GM23338 (cell line): ENCODE data around the gene COL20A1. TPM values are rescaled to one million over a fixed set of nuclear protein-coding genes. Genes with fewer than 3 reads are reported as not detected.

Experiments used
- ATAC-seq: fragments of 200-7000 bp; cut with Tn5 transposase; 3 replicates; pipeline ENCODE4 v1.9.1; 2020
- DNase-seq: peaks from one replicate; pipeline ENCODE4 v3.0.0-alpha.2; 2015; ENCODE audit warnings: low spot score
- H2AFZ ChIP-seq: fragments of 200-600 bp; sonication (generic); 2 replicates; pipeline ENCODE4 v1.8.0; 2016; ENCODE audit warnings: antibody characterized with exemption, mild to moderate bottlenecking, moderate library complexity
- H3F3A ChIP-seq: fragments of 200-600 bp; sonication (generic); replicated peaks from 2 replicates; pipeline ENCODE4 v1.8.0; 2017; ENCODE audit warnings: antibody characterized with exemption, mixed run types, low read depth
- H3K27ac ChIP-seq: fragments of 200-600 bp; sonication (generic); 2 replicates; pipeline ENCODE4 v1.6.1; 2016; ENCODE audit warnings: low read depth
- H3K27me3 ChIP-seq: fragments of 200-600 bp; sonication (generic); 2 replicates; pipeline ENCODE4 v1.8.0; 2016; ENCODE audit warnings: mild to moderate bottlenecking, mixed run types, moderate library complexity; ENCODE audit not compliant: insufficient read depth
- H3K36me3 ChIP-seq: fragments of 200-600 bp; sonication (generic); 2 replicates; pipeline ENCODE4 v1.8.0; 2016; ENCODE audit warnings: mild to moderate bottlenecking; ENCODE audit not compliant: insufficient read depth
- H3K4me1 ChIP-seq: fragments of 200-600 bp; sonication (generic); 2 replicates; pipeline ENCODE4 v1.8.0; 2016; ENCODE audit warnings: mild to moderate bottlenecking, moderate library complexity; ENCODE audit not compliant: insufficient read depth
- H3K4me2 ChIP-seq: fragments of 200-600 bp; sonication (generic); 2 replicates; pipeline ENCODE4 v1.7.1; 2017; ENCODE audit warnings: mixed run types
- H3K4me3 ChIP-seq: fragments of 200-600 bp; sonication (generic); 2 replicates; pipeline ENCODE4 v1.6.1; 2016; ENCODE audit warnings: mixed run types
- H3K79me2 ChIP-seq: fragments of 200-600 bp; sonication (generic); replicated peaks from 2 replicates; pipeline ENCODE4 v1.8.0; 2017; ENCODE audit warnings: mild to moderate bottlenecking; ENCODE audit not compliant: insufficient read depth
- H3K9me2 ChIP-seq: fragments of 200-600 bp; sonication (generic); 2 replicates; pipeline ENCODE4 v1.8.0; 2017; ENCODE audit not compliant: insufficient read depth
- H4K20me1 ChIP-seq: fragments of 200-600 bp; sonication (generic); replicated peaks from 2 replicates; pipeline ENCODE4 v1.8.0; 2017; ENCODE audit warnings: mild to moderate bottlenecking; ENCODE audit not compliant: insufficient read depth
- H3K27ac Mint-ChIP-seq: 2 replicates; pipeline ENCODE4 v1.8.0; 2020; ENCODE audit warnings: inconsistent platforms, mild to moderate bottlenecking, moderate library complexity, mixed read lengths
- H3K27me3 Mint-ChIP-seq: 3 replicates; pipeline ENCODE4 v1.8.0; 2022; ENCODE audit warnings: low read depth, mild to moderate bottlenecking, moderate library complexity, mixed read lengths, inconsistent platforms; ENCODE audit not compliant: insufficient read depth, poor library complexity
- H3K36me3 Mint-ChIP-seq: 3 replicates; pipeline ENCODE4 v1.8.0; 2021; ENCODE audit warnings: low read depth, mild to moderate bottlenecking, inconsistent platforms, moderate library complexity, mixed read lengths
- H3K4me1 Mint-ChIP-seq: 3 replicates; pipeline ENCODE4 v1.8.0; 2020; ENCODE audit warnings: mild to moderate bottlenecking, inconsistent platforms, mixed read lengths
- H3K4me3 Mint-ChIP-seq: 3 replicates; pipeline ENCODE4 v1.8.0; 2021; ENCODE audit warnings: moderate library complexity, mild to moderate bottlenecking, inconsistent platforms, mixed read lengths
- H3K9me3 Mint-ChIP-seq: 3 replicates; pipeline ENCODE4 v1.8.0; 2020; ENCODE audit warnings: moderate library complexity, mild to moderate bottlenecking, inconsistent platforms, mixed read lengths
- CREB1 ChIP-seq: fragments of 250-450 bp; sonication (Bioruptor Pico); IDR thresholded peaks from 2 replicates; pipeline ENCODE4 v1.5.0; 2020; ENCODE audit warnings: low read depth, mild to moderate bottlenecking, moderate library complexity
- EZH2 ChIP-seq: fragments of 200-600 bp; sonication (generic); IDR thresholded peaks from one replicate; pipeline ENCODE4 v1.8.0; 2017; ENCODE audit warnings: antibody characterized with exemption, mild to moderate bottlenecking, low read depth; ENCODE audit not compliant: unreplicated experiment
- EZH2phosphoT487 ChIP-seq: fragments of 200-600 bp; sonication (generic); IDR thresholded peaks from one replicate; pipeline ENCODE4 v1.8.1; 2018; ENCODE audit warnings: antibody characterized with exemption; ENCODE audit not compliant: unreplicated experiment
- NANOG ChIP-seq: IDR thresholded peaks from 2 replicates; pipeline ENCODE4 v1.6.1; 2016; ENCODE audit warnings: antibody characterized with exemption, borderline replicate concordance
- POLR2AphosphoS5 ChIP-seq: IDR thresholded peaks from 2 replicates; pipeline ENCODE4 v1.6.1; 2016; ENCODE audit warnings: antibody characterized with exemption, low read depth
- ZNF331 ChIP-seq: fragments of 250-450 bp; sonication (Bioruptor Pico); IDR thresholded peaks from 2 replicates; pipeline ENCODE4 v1.5.0; 2020; ENCODE audit warnings: low read depth, mild to moderate bottlenecking, moderate library complexity
- polyA plus RNA-seq: library from polyadenylated mRNA; unstranded; fragments of >200 nt; fragmentation: Nextera tagmentation; extraction: Ambion mirVana; gene quantifications from 2 replicates; pipeline ENCODE4 v1.2.1, GENCODE V29; 2016
- total RNA-seq: library from RNA; depleted of rRNA; stranded (reverse); fragments of >200 nt; shearing (Covaris generic); gene quantifications from 2 replicates; pipeline ENCODE4 v1.2.3, GENCODE V29; 2014
- TF ChIP-seq, protein P1 (sequence below): IDR thresholded peaks from one replicate; pipeline ENCODE4 v1.6.1; 2018; ENCODE audit warnings: antibody characterized with exemption; ENCODE audit not compliant: unreplicated experiment
- TF ChIP-seq, protein P2 (sequence below): IDR thresholded peaks from 2 replicates; pipeline ENCODE4 v1.6.1; 2016; ENCODE audit warnings: antibody characterized with exemption
- TF ChIP-seq, protein P3 (sequence below): fragments of 250-450 bp; sonication (Bioruptor Pico); IDR thresholded peaks from 2 replicates; pipeline ENCODE4 v1.5.0; 2020; ENCODE audit warnings: mild to moderate bottlenecking, moderate library complexity

Gene COL20A1
- total and polyA plus RNA-seq, 2 experiments from 2014 or later = 0.28 to 0.79 TPM

DNA sequence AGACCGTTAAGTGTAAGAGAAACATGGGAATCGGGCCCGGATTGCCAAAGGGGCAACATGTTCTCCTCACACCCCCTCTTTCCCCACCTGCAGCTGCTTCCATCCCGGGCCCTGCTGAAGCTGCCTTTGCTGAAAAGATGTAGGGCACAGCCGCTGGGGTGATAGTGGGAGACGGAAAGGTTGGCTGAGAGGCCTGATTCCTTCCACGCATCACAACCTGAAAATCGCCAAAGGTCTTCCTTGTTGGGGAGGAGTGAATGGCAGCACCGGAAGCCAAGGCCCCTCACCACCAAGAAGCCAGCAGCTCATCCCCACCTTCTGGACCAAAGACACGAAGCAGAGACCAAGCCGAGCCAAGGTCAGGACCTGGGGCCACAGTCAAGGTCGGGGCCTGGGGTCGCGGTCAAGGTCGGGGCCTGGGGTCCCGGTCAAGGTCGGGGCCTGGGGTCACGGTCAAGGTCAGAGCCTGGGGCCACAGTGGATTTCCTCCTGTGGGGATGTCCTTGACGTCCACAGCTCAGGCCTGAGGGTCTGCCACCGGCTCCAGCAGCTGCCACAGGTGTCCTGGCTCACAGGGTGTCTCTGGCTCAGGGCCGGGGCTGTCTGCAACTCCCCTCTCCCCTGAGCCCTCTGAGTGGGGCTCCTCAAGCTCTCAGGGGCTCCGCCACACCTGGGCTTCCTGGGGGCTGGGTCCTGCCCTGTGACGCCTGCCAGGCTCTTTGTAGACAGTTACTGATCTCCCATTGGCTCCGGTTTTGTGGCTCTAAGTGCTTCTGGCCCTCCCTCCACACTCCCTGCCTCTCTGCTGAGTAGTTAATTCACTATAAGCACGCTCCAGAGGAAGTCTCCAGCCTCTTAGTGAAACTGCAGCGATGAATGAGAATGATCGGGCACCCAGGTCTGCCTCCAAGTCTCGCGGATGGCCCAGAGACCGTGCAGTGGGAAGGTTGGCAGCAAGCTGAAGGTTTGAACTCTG lies 73.7 kb downstream of the COL20A1 start:
- H3K4me1 ChIP-seq = no peaks in the 10 kb centered on the region
- DNase-seq = no peak
- Mint-ChIP-seq H3K27me3 (peaks cover 18% of the 10 kb centered on the region), H3K4me3 (no peak overlapping the region; the same call in 2 of the 3 replicates), H3K36me3 (no peaks in the 10 kb centered on the region; the same call in 2 of the 3 replicates), H3K27ac (no peak overlapping the region), H3K9me3 (no peaks in the 10 kb centered on the region), H3K4me1 (peaks cover 23% of the 10 kb centered on the region)
- no peak overlapping the region for H3K4me3 ChIP-seq
- no peak for ATAC-seq
- H3K79me2 ChIP-seq = no peaks in the 10 kb centered on the region
- TF ChIP-seq CREB1 (no peak), EZH2 (no peak), ZNF331 (CRISPR knock-in tag) (no peak), POLR2AphosphoS5 (no peak)
- TF ChIP-seq, protein P1, sequence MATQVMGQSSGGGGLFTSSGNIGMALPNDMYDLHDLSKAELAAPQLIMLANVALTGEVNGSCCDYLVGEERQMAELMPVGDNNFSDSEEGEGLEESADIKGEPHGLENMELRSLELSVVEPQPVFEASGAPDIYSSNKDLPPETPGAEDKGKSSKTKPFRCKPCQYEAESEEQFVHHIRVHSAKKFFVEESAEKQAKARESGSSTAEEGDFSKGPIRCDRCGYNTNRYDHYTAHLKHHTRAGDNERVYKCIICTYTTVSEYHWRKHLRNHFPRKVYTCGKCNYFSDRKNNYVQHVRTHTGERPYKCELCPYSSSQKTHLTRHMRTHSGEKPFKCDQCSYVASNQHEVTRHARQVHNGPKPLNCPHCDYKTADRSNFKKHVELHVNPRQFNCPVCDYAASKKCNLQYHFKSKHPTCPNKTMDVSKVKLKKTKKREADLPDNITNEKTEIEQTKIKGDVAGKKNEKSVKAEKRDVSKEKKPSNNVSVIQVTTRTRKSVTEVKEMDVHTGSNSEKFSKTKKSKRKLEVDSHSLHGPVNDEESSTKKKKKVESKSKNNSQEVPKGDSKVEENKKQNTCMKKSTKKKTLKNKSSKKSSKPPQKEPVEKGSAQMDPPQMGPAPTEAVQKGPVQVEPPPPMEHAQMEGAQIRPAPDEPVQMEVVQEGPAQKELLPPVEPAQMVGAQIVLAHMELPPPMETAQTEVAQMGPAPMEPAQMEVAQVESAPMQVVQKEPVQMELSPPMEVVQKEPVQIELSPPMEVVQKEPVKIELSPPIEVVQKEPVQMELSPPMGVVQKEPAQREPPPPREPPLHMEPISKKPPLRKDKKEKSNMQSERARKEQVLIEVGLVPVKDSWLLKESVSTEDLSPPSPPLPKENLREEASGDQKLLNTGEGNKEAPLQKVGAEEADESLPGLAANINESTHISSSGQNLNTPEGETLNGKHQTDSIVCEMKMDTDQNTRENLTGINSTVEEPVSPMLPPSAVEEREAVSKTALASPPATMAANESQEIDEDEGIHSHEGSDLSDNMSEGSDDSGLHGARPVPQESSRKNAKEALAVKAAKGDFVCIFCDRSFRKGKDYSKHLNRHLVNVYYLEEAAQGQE = no peak
- no peak overlapping the region for H2AFZ ChIP-seq
- no peaks in the 10 kb centered on the region for H3F3A ChIP-seq
- no peaks in the 10 kb centered on the region for H3K9me2 ChIP-seq
- no peak overlapping the region for H3K27ac ChIP-seq
- H3K27me3 ChIP-seq = peaks cover 9% of the 10 kb centered on the region; the same call in 1 of the 2 replicates
- no peaks in the 10 kb centered on the region for H3K36me3 ChIP-seq
- H3K4me2 ChIP-seq = no peak overlapping the region
- H4K20me1 ChIP-seq = no peaks in the 10 kb centered on the region

DNA sequence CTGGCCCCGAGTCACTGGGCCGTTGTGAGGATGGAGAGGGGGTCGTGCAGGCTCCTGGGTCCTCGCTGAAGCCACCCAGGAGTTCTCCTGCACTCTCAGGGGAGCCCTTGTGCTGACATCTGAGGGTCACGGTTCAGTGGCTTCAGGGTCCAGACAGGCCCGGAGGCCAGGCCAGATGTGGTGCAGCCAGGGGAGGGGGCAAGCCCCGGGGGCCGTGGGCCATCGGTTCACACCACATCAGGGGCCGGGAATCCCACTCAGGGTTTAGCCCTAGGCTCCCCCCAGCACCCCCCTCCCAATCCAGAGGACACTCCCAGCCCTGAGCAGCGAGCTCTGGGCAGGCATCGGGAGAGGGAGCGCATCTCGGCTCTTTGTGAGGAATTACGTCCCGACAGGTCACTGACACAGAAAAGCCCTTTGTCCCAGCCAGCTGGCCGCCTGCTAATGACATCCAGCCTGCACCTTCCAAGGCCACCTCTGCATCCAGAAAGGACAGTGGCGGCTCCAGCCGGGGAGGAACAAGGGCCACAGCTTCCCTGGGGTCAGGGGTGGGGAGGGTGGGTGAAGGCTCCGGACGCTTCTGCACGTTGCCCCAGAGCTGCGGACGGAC lies 74.6 kb downstream of the COL20A1 start:
- no peak overlapping the region for H3K4me2 ChIP-seq
- no peaks in the 10 kb centered on the region for H3K4me1 ChIP-seq
- H3K79me2 ChIP-seq = no peaks in the 10 kb centered on the region
- peaks cover 14% of the 10 kb centered on the region for H3K27me3 Mint-ChIP-seq
- DNase-seq (no peak), ATAC-seq (no peak)
- no peaks in the 10 kb centered on the region for H3K9me2 ChIP-seq
- no peaks in the 10 kb centered on the region for H3F3A ChIP-seq
- H3K27ac Mint-ChIP-seq = no peak overlapping the region
- no peaks in the 10 kb centered on the region; the same call in 2 of the 3 replicates for H3K36me3 Mint-ChIP-seq
- H3K4me3 Mint-ChIP-seq = no peak overlapping the region
- H3K27me3 ChIP-seq = peaks cover 5% of the 10 kb centered on the region; the same call in 1 of the 2 replicates
- H2AFZ ChIP-seq = no peak overlapping the region
- H3K4me1 Mint-ChIP-seq = peaks cover 18% of the 10 kb centered on the region
- H3K27ac ChIP-seq = no peak overlapping the region
- no peaks in the 10 kb centered on the region for H3K9me3 Mint-ChIP-seq
- H3K4me3 ChIP-seq = no peak overlapping the region
- no peaks in the 10 kb centered on the region for H3K36me3 ChIP-seq
- H4K20me1 ChIP-seq = no peaks in the 10 kb centered on the region
- TF ChIP-seq, protein P2, sequence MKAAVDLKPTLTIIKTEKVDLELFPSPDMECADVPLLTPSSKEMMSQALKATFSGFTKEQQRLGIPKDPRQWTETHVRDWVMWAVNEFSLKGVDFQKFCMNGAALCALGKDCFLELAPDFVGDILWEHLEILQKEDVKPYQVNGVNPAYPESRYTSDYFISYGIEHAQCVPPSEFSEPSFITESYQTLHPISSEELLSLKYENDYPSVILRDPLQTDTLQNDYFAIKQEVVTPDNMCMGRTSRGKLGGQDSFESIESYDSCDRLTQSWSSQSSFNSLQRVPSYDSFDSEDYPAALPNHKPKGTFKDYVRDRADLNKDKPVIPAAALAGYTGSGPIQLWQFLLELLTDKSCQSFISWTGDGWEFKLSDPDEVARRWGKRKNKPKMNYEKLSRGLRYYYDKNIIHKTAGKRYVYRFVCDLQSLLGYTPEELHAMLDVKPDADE = no peak
- TF ChIP-seq, protein P3, sequence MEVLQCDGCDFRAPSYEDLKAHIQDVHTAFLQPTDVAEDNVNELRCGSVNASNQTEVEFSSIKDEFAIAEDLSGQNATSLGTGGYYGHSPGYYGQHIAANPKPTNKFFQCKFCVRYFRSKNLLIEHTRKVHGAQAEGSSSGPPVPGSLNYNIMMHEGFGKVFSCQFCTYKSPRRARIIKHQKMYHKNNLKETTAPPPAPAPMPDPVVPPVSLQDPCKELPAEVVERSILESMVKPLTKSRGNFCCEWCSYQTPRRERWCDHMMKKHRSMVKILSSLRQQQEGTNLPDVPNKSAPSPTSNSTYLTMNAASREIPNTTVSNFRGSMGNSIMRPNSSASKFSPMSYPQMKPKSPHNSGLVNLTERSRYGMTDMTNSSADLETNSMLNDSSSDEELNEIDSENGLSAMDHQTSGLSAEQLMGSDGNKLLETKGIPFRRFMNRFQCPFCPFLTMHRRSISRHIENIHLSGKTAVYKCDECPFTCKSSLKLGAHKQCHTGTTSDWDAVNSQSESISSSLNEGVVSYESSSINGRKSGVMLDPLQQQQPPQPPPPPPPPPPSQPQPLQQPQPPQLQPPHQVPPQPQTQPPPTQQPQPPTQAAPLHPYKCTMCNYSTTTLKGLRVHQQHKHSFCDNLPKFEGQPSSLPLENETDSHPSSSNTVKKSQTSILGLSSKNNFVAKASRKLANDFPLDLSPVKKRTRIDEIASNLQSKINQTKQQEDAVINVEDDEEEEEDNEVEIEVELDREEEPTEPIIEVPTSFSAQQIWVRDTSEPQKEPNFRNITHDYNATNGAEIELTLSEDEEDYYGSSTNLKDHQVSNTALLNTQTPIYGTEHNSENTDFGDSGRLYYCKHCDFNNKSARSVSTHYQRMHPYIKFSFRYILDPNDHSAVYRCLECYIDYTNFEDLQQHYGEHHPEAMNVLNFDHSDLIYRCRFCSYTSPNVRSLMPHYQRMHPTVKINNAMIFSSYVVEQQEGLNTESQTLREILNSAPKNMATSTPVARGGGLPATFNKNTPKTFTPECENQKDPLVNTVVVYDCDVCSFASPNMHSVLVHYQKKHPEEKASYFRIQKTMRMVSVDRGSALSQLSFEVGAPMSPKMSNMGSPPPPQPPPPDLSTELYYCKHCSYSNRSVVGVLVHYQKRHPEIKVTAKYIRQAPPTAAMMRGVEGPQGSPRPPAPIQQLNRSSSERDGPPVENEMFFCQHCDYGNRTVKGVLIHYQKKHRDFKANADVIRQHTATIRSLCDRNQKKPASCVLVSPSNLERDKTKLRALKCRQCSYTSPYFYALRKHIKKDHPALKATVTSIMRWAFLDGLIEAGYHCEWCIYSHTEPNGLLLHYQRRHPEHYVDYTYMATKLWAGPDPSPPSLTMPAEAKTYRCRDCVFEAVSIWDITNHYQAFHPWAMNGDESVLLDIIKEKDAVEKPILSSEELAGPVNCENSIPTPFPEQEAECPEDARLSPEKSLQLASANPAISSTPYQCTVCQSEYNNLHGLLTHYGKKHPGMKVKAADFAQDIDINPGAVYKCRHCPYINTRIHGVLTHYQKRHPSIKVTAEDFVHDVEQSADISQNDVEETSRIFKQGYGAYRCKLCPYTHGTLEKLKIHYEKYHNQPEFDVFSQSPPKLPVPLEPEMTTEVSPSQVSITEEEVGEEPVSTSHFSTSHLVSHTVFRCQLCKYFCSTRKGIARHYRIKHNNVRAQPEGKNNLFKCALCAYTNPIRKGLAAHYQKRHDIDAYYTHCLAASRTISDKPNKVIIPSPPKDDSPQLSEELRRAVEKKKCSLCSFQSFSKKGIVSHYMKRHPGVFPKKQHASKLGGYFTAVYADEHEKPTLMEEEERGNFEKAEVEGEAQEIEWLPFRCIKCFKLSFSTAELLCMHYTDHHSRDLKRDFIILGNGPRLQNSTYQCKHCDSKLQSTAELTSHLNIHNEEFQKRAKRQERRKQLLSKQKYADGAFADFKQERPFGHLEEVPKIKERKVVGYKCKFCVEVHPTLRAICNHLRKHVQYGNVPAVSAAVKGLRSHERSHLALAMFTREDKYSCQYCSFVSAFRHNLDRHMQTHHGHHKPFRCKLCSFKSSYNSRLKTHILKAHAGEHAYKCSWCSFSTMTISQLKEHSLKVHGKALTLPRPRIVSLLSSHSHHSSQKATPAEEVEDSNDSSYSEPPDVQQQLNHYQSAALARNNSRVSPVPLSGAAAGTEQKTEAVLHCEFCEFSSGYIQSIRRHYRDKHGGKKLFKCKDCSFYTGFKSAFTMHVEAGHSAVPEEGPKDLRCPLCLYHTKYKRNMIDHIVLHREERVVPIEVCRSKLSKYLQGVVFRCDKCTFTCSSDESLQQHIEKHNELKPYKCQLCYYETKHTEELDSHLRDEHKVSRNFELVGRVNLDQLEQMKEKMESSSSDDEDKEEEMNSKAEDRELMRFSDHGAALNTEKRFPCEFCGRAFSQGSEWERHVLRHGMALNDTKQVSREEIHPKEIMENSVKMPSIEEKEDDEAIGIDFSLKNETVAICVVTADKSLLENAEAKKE (CRISPR knock-in tag) = no peak
- TF ChIP-seq NANOG (no peak), EZH2phosphoT487 (no peak), POLR2AphosphoS5 (no peak)
